Colon (tissue), 2 donors: Measurements from ENCODE around the gene SHB.

Source experiments
- FAIRE-seq: peaks from 2 replicates; lab custom pipeline; 2012; peaks lifted over from hg19 to GRCh38; lab: Jason Lieb, UNC
- donor health status: control.
- donor health status: control.

The SHB gene

GRCh38 chr9:38008168-38009034, 60.6 kb downstream of the SHB start:
- FAIRE-seq = no peak

DNA sequence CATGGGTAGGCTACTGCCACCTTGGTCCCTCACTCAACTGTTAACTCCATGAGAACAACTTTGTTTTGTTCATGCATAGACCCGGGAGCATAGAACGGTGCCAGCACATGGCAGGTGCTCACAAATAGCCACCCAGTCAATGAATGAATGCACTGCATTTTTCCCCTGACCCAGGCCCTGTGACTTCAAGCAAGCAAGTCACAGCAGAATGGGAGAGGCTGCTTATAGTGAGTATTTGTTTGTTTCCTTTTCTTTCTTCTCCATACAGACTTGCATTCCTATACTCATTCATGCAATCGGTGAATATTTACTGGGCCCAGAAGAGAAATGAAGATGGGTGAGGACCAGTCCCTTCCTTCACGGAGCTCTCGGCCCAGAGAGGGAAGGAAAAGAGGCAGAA, 62.0 kb downstream of the SHB start:
- no peak for FAIRE-seq

DNA sequence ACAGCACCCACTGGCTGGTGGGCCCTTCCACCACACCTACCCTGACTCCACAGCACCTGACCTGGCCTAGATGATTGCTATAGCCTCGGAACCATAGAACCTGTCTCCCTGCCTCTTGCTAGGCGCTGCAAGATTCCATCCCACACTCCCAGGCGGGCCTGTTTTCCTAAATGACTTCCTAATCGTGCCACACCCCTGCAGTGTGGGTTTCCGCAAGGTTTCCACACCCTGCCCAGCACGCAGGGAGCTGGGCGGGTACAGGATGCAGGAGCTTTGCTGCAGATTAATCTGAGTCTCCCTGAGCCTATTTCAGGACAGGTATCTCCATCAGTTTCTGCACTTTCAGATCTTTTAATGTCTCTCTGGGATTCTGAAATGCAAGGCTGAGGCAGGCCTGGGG, 62.9 kb downstream of the SHB start:
- FAIRE-seq = no peak

DNA sequence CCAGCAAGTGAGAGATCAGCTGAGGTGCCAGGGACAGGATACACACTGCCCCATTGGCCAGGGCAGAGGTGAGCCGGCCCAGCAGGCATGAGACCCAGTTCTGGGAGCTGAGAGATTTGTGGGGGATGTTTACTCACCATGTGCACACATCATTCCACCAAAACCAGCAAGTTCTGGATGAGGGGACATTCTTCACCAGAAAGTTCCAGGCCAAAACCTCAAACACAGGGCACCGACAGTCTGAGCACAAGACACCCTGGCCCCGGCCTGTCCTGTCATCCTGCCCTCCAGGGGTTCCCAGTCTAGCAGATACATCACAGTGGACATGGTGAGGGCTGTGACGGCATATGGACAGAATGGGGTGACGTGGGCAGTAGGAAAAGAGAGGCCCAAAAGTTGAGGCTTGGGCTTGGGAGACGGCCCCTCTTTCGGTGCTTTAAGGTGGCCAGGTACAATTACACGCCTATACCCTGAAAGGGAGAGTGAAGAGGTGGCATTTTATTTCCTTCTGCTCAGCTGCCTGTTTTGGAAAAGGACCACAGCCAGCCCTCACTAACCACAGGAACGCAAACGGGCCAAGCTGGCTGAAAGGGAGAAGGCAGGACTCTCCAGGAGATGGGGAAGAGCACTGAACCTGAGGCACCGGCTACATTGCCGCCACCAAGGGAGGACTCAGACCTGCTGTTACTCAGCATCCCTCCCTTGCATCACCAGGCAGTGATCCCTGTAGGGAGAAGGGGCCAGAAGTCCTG, 64.0 kb downstream of the SHB start:
- FAIRE-seq = no peak

GRCh38 chr9:38003946-38004808, 64.8 kb downstream of the SHB start:
- no peak for FAIRE-seq

- FAIRE-seq = no peak
Measured at GRCh38 chr9:38003230-38003629, 65.8 kb downstream of the SHB start.

DNA sequence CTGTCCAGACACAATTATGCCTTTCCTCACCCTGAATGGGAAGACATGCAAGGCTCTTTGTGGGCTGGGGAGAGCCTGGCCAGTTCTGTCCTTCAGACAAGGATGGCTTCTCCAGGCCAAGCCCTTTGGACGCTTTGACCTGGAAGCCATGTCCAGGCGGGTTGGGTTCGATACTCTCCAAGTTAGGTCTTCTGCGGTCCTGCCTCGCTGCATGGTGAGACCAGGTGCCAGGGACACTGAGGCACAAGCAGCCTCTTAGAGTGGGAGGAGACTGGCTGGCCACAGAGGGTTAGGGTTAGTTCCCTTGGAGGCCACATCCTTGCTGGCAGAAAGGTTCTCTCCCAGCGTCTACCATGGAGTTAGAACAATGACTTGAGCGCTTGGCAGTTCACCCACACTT, 67.6 kb downstream of the SHB start:
- no peak for FAIRE-seq

GRCh38 chr9:38000735-38001134, 68.3 kb downstream of the SHB start:
- FAIRE-seq = no peak

- FAIRE-seq = no peak
Measured at GRCh38 chr9:38000332-38000731, 68.7 kb downstream of the SHB start.

DNA sequence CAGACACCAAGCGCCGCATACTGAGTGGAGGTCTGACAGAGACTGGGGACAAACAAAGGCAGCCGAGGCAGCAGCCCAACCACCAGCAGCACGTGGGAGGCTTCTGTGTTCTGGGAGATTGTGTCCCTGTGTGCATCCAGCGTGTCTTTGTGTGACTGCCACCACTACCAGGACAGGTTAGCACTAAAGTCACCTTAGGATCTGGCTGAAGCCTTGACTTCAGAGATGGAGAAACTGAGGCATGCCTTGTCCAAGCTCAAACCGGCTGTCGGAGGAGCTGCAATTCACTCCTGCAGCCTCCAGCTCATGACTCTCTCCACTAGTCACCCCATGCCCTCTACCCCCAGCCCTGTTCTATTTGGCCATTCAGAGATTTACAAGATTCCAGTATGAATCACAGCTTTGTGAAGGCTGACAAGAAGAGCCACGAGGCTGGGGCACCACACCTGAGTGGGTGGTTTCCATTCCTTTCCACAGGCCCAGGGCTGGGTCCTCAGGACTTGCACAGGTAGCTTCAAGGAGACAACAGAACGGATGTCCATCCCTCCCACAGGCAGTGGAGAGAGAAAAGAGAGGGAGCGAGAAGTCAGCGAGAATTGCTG, 69.3 kb downstream of the SHB start:
- no peak for FAIRE-seq

DNA sequence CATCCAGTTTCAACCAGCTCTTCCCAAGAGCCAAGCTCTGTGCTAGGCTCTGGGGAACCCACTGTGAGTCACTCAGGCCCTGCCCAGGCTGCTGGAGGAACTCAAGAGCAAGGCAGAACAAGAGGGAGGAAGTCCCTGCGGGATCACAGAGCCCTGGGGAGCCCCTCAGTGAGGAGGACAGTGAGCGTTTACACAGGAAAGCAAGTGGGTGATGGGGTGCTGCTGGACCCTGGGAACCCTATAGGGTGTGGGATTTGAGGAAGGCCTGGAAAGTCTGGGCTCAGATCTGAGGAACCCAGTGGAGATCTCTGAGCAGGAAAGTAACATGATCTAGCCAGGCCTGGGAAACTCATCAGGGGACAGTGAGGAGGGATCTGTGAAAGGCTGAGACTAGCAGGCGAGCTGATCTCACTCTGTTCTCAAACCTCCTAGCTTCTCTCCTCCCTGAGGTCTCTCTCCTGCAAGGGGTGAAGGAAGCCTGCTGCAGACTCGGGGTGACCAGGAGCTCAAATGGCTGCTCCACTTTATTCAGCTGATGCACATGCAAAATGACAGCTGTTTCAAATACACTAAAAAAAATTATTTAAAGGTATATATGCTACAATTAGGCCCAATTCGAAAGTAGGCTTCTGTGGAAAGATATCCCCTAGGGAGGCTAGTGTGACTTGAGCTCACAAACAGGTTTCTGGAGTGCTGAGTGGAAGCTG, 70.0 kb downstream of the SHB start:
- no peak for FAIRE-seq

DNA sequence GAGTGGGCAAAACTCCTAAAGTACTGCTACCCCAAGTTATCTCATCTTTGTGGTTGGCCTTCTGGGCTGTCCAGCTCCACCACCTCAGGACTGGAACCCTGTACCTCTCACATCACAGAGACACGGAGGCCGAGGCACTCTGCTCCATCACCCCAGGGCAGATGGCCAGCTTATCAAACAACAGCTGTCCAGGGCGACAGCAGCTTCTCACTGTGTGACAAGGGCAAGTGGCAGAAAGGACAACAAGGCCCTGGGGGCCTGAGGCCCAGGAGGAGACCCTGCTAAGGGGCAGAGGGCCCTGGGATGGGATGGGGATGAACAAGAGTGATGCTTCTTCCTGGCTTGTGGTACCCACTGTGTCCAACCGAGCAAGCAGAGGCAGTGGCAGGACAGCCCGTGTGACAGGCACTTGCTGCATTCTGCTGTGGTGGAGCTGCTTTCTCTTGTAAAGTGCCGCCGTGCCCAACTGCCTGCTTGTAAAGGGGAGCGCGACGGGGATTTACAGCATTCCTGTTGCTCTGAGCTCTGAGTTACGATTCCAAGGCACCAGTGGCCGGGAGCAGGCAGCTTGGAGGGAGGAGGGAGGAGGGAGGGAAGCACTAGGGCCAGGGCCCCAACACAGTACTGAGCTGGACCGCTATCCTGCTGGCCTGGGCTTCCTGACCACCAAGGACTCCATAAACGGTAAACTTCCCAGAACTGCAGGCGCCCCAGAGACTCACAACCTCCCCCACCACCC, 71.2 kb downstream of the SHB start:
- FAIRE-seq = no peak

DNA sequence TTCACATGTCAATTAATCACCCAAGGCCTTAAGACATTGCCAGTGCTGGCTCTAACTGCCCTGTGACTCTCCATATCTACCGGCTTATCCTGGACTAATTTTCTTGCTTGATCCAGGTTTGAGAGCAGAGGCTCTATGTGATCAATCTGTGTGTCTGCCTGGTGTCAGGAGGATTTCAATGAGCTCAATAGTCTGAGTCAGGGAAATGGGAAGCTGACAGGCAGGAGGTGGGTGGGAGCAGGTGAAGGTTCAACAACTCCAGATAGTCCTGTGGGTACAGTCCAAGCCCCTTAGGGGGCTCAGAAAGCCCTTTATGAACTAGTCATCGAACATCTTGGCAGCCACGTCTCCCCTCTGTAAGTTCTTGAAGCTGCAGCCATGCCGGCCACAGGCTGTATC, 72.2 kb downstream of the SHB start:
- FAIRE-seq = no peak

- no peak for FAIRE-seq
Measured at GRCh38 chr9:37995961-37996818, 72.8 kb downstream of the SHB start.

DNA sequence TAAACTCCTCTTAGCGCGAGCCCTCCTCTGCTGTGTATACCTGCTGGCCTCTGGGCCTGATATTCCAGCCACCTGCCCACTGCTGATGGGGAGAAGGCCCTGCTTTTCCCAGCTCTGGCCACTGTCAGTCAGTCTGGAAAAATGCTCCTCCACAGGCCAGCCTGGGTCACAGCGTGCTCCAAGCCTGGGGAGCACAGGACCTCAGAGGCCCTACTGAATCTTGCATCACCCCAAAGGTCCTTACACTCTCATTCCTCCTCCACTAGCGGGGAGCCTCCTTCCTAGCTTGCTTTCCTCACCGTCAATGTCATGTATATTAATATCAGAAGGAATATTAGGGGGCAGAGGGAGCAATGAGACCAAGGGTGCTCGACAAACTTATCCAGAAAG, 73.7 kb downstream of the SHB start:
- no peak for FAIRE-seq

DNA sequence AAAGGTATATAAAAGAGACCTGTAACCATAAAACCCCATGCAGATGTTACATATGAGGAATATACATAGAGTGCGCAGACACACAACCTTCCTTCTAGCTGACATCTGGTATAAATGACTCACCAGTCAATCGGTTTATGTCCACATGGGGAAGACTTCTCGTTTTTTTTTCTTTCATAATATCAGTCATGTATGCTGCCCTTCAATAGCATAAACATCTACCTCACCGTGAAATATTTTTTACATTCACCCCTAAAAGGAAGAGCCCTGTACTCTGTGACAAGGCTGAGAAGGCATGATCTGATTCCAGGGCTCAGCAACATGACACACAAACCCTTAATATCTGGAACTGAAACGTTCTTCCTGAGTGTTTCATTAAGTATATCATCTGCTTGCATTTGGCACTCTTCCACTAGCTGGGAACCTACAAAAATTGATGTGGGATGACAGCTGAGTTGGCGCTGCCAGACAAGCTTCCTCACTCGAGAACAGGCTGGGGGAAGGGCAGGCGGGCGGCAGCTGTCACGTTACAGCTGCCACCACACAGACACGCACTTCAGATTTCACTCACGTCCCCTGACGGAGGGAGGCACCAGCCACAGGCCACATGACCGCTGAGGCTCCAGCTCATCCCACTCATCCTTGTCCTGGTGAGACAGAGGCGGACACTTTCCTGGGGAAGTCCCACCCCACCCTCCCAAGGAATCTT, 74.2 kb downstream of the SHB start:
- no peak for FAIRE-seq

- FAIRE-seq = no peak
Measured at GRCh38 chr9:37992924-37993349, 76.1 kb downstream of the SHB start.

DNA sequence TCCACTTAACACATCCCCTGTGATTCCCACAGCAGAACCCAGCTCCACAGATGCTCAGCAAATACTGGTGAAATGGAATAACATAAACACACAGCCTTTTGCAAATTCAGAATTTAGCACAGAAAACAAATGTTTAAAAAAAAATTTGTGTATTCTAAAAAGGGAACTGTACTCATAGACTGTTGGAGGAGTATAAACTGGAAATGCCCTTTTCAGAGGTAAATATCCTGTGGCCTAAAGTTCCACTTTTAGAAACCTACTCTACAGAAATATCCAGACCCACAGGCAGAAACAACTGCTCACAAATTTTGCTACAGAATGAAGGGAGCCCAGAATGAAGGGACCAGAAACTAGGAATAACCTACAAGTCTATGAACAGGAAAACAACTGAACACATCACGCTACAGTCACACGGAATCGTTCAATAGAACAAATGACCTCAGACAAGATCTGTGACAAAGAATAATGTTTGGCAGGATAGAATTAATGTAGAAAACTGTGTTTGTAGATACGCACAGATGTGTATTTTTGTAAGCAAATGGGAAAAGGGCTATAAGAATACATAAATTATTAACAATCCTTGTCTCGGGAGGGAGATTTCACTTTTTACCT, 78.5 kb downstream of the SHB start:
- no peak for FAIRE-seq

GRCh38 chr9:37989701-37990100, 79.3 kb downstream of the SHB start:
- FAIRE-seq = no peak
